Common myeloid progenitor, CD34-positive (primary cell): ENCODE data around the gene CTPS1.
A peak's percentile ranks its signal among the peaks of the same experiment; 100 is the strongest.

ENCODE experiments used
- CTCF ChIA-PET: fragments of 350-600 bp; sonication (Branson Sonifier 250); formaldehyde crosslinking; loops from one replicate; lab custom pipeline; 2021; ENCODE audit warnings: antibody characterized with exemption; lab: Charles Lee
- POLR2A ChIA-PET: fragments of 350-600 bp; sonication (Branson Sonifier 250); formaldehyde crosslinking; loops from one replicate; lab custom pipeline; 2021; ENCODE audit warnings: antibody characterized with exemption; lab: Charles Lee
- DNase-seq, 3 donors: peaks; one replicate each; pipeline versions ENCODE4 v3.0.0 to v3.0.0-alpha.2; 2013
- H3K27ac ChIP-seq, 2 experiments: 1 replicate in 1 of 2; 2 replicates in 1 of 2; pipeline ENCODE4 v1.7.0; 2013; ENCODE audit warnings: inconsistent platforms in 2 of 2, low read length in 2 of 2, mild to moderate bottlenecking in 2 of 2, low read depth in 1 of 2, moderate library complexity in 1 of 2; ENCODE audit not compliant: severe bottlenecking in 2 of 2, insufficient read depth in 1 of 2, poor library complexity in 1 of 2
- H3K27me3 ChIP-seq, 5 experiments: replicated peaks in 2 of 5; 1 replicate in 3 of 5; 2 replicates in 2 of 5; pipeline versions ENCODE4 v1.6.1 to v1.7.0; 2013; ENCODE audit warnings: low read length in 4 of 5, mild to moderate bottlenecking in 2 of 5, moderate library complexity in 2 of 5, inconsistent platforms in 1 of 5; ENCODE audit not compliant: insufficient read depth in 5 of 5, control insufficient read depth in 4 of 5
- H3K36me3 ChIP-seq, 4 experiments: 1 replicate in 2 of 4; 2 replicates in 2 of 4; pipeline versions ENCODE4 v1.6.1 to v1.7.0; 2013; ENCODE audit warnings: low read length in 3 of 4, control low read depth in 1 of 4, mild to moderate bottlenecking in 1 of 4; ENCODE audit not compliant: control insufficient read depth in 4 of 4, insufficient read depth in 4 of 4
- H3K4me1 ChIP-seq, 4 experiments: 1 replicate in 3 of 4; 2 replicates in 1 of 4; pipeline versions ENCODE4 v1.6.1 to v1.7.1; 2013; ENCODE audit warnings: low read length in 3 of 4, mild to moderate bottlenecking in 3 of 4, control low read depth in 1 of 4, inconsistent platforms in 1 of 4, moderate library complexity in 1 of 4; ENCODE audit not compliant: control insufficient read depth in 4 of 4, insufficient read depth in 4 of 4; ENCODE audit errors: control extremely low read depth in 1 of 4
- H3K4me3 ChIP-seq, 7 experiments: 1 replicate in 4 of 7; 2 replicates in 3 of 7; pipeline versions ENCODE4 v1.5.1 to v1.7.0; 2013; ENCODE audit warnings: mild to moderate bottlenecking in 7 of 7, low read length in 6 of 7, moderate library complexity in 6 of 7, inconsistent platforms in 2 of 7, low read depth in 2 of 7, control low read depth in 1 of 7; ENCODE audit not compliant: insufficient read depth in 4 of 7, control insufficient read depth in 1 of 7; ENCODE audit errors: extremely low read depth in 1 of 7
- H3K9me3 ChIP-seq, 5 experiments: 1 replicate in 4 of 5; 2 replicates in 1 of 5; pipeline versions ENCODE4 v1.6.1 to v1.7.1; 2013; ENCODE audit warnings: low read length in 4 of 5, mild to moderate bottlenecking in 2 of 5, inconsistent platforms in 1 of 5, low read depth in 1 of 5, moderate library complexity in 1 of 5; ENCODE audit not compliant: control insufficient read depth in 4 of 5, insufficient read depth in 2 of 5; ENCODE audit errors: control extremely low read depth in 1 of 5
- WGBS: methylation state at CpG from one replicate; pipeline ENCODE4 v1.1.5; 2013; ENCODE audit not compliant: insufficient coverage; 5-methylcytosine and 5-hydroxymethylcytosine counted together

The CTPS1 gene

GRCh38 chr1:40939320-40940059 is 40.0 kb upstream of the CTPS1 start:
- WGBS, result 97% methylated on average over 10 of the region's 12 CpGs

GRCh38 chr1:40944326-40944725 is 35.2 kb upstream of the CTPS1 start:
- Histone ChIP-seq H3K27me3 (peaks cover 0 to 2% (median 0%) of the 10 kb centered on the region in 5 experiments), H3K9me3 (peaks cover 0 to 7% (median 0%) of the 10 kb centered on the region in 5 experiments), H3K36me3 (no peaks in the 10 kb centered on the region), H3K4me3 (no peak overlapping the region), H3K4me1 (peaks cover 0 to 7% (median 4%) of the 10 kb centered on the region in 4 experiments), H3K27ac (no peak overlapping the region)
- CTCF ChIA-PET, result interaction anchor here (1.8 to 7.5 kb wide), 2 partner anchors 7 to 170 kb away, joined by 4 to 61 read pairs; no protein-coding TSS in a partner anchor
- no peak for DNase-seq
- WGBS, result 97% methylated on average over 6 of the region's 7 CpGs
- POLR2A ChIA-PET, result no interaction called here

More at GRCh38 chr1:40939320-40940059, 40.0 kb upstream of the CTPS1 start:
- H3K9me3 ChIP-seq, result no peaks in the 10 kb centered on the region
- no peaks in the 10 kb centered on the region for H3K36me3 ChIP-seq
- POLR2A ChIA-PET, result no interaction called here
- no peak overlapping the region for H3K27ac ChIP-seq
- peaks cover 0 to 3% (median 0%) of the 10 kb centered on the region in 4 experiments for H3K4me1 ChIP-seq
- CTCF ChIA-PET, result interaction anchor here (1.1 to 7.5 kb wide), 2 partner anchors 11 to 12 kb away, joined by 3 to 61 read pairs; no protein-coding TSS in a partner anchor
- no peak overlapping the region for H3K4me3 ChIP-seq
- DNase-seq, result no peak
- H3K27me3 ChIP-seq, result no peaks in the 10 kb centered on the region

- WGBS, result 100% methylated on average over 5 of the region's 6 CpGs
- Histone ChIP-seq H3K4me1 (peaks cover 0 to 7% (median 2%) of the 10 kb centered on the region in 4 experiments), H3K4me3 (no peak overlapping the region), H3K27me3 (peaks cover 0 to 2% (median 0%) of the 10 kb centered on the region in 5 experiments), H3K27ac (no peak overlapping the region), H3K36me3 (no peaks in the 10 kb centered on the region), H3K9me3 (peaks cover 0 to 7% (median 0%) of the 10 kb centered on the region in 5 experiments)
- ChIA-PET CTCF (no interaction called here), POLR2A (no interaction called here)
- no peak for DNase-seq
Observed at GRCh38 chr1:40944841-40945430, 34.6 kb upstream of the CTPS1 start.

- ChIA-PET CTCF (interaction anchor here (0.7 kb wide), 1 partner anchor 84 kb away, joined by 3 read pairs; no protein-coding TSS in a partner anchor), POLR2A (no interaction called here)
- DNase-seq, result no peak
- Histone ChIP-seq H3K4me3 (no peak overlapping the region), H3K27me3 (peaks cover 0 to 4% (median 0%) of the 10 kb centered on the region in 5 experiments), H3K27ac (no peak overlapping the region), H3K36me3 (no peaks in the 10 kb centered on the region), H3K9me3 (peaks cover 0 to 7% (median 0%) of the 10 kb centered on the region in 5 experiments), H3K4me1 (peaks cover 0 to 7% (median 2%) of the 10 kb centered on the region in 4 experiments)
- WGBS, result no CpG with 5 or more reads among the region's 2 CpGs
Observed at GRCh38 chr1:40945491-40945973, 34.0 kb upstream of the CTPS1 start.

- 31% methylated on average over 6 of the region's 9 CpGs for WGBS
- H3K4me1 ChIP-seq, result peaks cover 0 to 9% (median 2%) of the 10 kb centered on the region in 4 experiments
- ChIA-PET POLR2A (no interaction called here), CTCF (interaction anchor here (0.6 to 9.2 kb wide), 16 partner anchors 8 to 328 kb away, joined by 3 to 140 read pairs (median 5); partner anchors contain the start of gene CITED4)
- no peak overlapping the region for H3K4me3 ChIP-seq
- peak; percentile 82 to 97 (median 93) for DNase-seq
- H3K27ac ChIP-seq, result no peak overlapping the region
- no peaks in the 10 kb centered on the region for H3K36me3 ChIP-seq
- peaks cover 0 to 7% (median 0%) of the 10 kb centered on the region in 5 experiments for H3K9me3 ChIP-seq
- peaks cover 0 to 23% (median 3%) of the 10 kb centered on the region in 5 experiments for H3K27me3 ChIP-seq
Observed at GRCh38 chr1:40948741-40949443, 30.6 kb upstream of the CTPS1 start.

GRCh38 chr1:40949563-40949962 is 29.9 kb upstream of the CTPS1 start:
- no peak for DNase-seq
- no CpG with 5 or more reads among the region's 6 CpGs for WGBS
- no peak overlapping the region for H3K4me3 ChIP-seq
- H3K27me3 ChIP-seq, result peaks cover 0 to 30% (median 7%) of the 10 kb centered on the region in 5 experiments
- H3K36me3 ChIP-seq, result no peaks in the 10 kb centered on the region
- no peak overlapping the region for H3K27ac ChIP-seq
- CTCF ChIA-PET, result interaction anchor here (0.6 to 9.2 kb wide), 16 partner anchors 9 to 213 kb away, joined by 3 to 140 read pairs (median 6); partner anchors contain the start of gene CITED4
- POLR2A ChIA-PET, result no interaction called here
- H3K4me1 ChIP-seq, result peaks cover 0 to 9% (median 4%) of the 10 kb centered on the region in 4 experiments
- H3K9me3 ChIP-seq, result peaks cover 0 to 7% (median 0%) of the 10 kb centered on the region in 5 experiments
